HL-60 (cell line): ENCODE data around the gene BEND3.

Experiments
- DNase-seq, 2 experiments: peaks; one replicate each; pipeline ENCODE4 v3.0.0-alpha.2; 2010 to 2020; ENCODE audit warnings: low read depth in 1 of 2, low spot score in 1 of 2
- H3K27ac ChIP-seq: fragments of 250-450 bp; sonication (Bioruptor Pico); replicated peaks from 2 replicates; pipeline ENCODE4 v1.5.1; 2020; ENCODE audit warnings: mild to moderate bottlenecking, moderate library complexity
- H3K27me3 ChIP-seq: fragments of 250-450 bp; sonication (Bioruptor Pico); 2 replicates; pipeline ENCODE4 v1.5.1; 2021; ENCODE audit warnings: mild to moderate bottlenecking, moderate library complexity; ENCODE audit not compliant: insufficient read depth, poor library complexity, severe bottlenecking
- H3K4me3 ChIP-seq: replicated peaks from 2 replicates; pipeline ENCODE4 v1.5.1; 2011; ENCODE audit warnings: mild to moderate bottlenecking, control low read depth, low read length; ENCODE audit not compliant: insufficient read depth
- CTCF ChIP-seq: IDR thresholded peaks from one replicate; pipeline ENCODE4 v1.5.1; 2011; ENCODE audit warnings: low read length, control low read depth, inconsistent platforms; ENCODE audit not compliant: insufficient read depth
- GABPA ChIP-seq: IDR thresholded peaks from 2 replicates; pipeline ENCODE4 v1.6.1; 2012; ENCODE audit warnings: low read depth
- POLR2AphosphoS5 ChIP-seq: IDR thresholded peaks from 2 replicates; pipeline ENCODE4 v1.6.1; 2012; ENCODE audit warnings: low read depth
- REST ChIP-seq: IDR thresholded peaks from 2 replicates; pipeline ENCODE4 v1.6.1; 2012; ENCODE audit warnings: low read depth; ENCODE audit not compliant: insufficient replicate concordance
- SPI1 ChIP-seq: IDR thresholded peaks from 2 replicates; pipeline ENCODE4 v1.6.1; 2012; ENCODE audit warnings: low read depth, mild to moderate bottlenecking, borderline replicate concordance

The BEND3 gene

GRCh38 chr6:107045826-107046675 is 69.3 kb downstream of the BEND3 start:
- no peak for DNase-seq
- no peaks in the 10 kb centered on the region for H3K27me3 ChIP-seq
- no peak overlapping the region for H3K27ac ChIP-seq
- no peak overlapping the region for H3K4me3 ChIP-seq
- TF ChIP-seq GABPA: no peak
- TF ChIP-seq POLR2AphosphoS5: no peak
- no peak for TF ChIP-seq CTCF
- TF ChIP-seq REST: no peak
- TF ChIP-seq SPI1: no peak

GRCh38 chr6:107033126-107033525 is 82.2 kb downstream of the BEND3 start:
- Histone ChIP-seq H3K4me3 (no peak overlapping the region), H3K27me3 (no peaks in the 10 kb centered on the region), H3K27ac (no peak overlapping the region)
- TF ChIP-seq REST (no peak), POLR2AphosphoS5 (no peak), GABPA (no peak), SPI1 (no peak), CTCF (no peak)
- no peak for DNase-seq

GRCh38 chr6:107032051-107032450 is 83.3 kb downstream of the BEND3 start:
- Histone ChIP-seq H3K27ac (no peak overlapping the region), H3K4me3 (no peak overlapping the region), H3K27me3 (no peaks in the 10 kb centered on the region)
- DNase-seq: no peak
- TF ChIP-seq CTCF (no peak), GABPA (no peak), POLR2AphosphoS5 (no peak), REST (no peak), SPI1 (no peak)
